Cerebellar nuclear complex (tissue), 1 donor: ENCODE data around the gene ZNF496.
"Not testable (repeated sequence)": the region's sequence is repeated elsewhere in the genome, so short reads cannot be mapped to it uniquely, and the experiment has no call there.

Experiments
- DNase-seq, 2 experiments: peaks; one replicate each; lab custom pipeline; 2025; lab: John Stamatoyannopoulos, UW

The ZNF496 gene

GRCh38 chr1:247359559-247359958 is 27.9 kb upstream of the ZNF496 start:
- no peak for DNase-seq

GRCh38 chr1:247358920-247359319 is 27.3 kb upstream of the ZNF496 start:
- no peak for DNase-seq

DNA sequence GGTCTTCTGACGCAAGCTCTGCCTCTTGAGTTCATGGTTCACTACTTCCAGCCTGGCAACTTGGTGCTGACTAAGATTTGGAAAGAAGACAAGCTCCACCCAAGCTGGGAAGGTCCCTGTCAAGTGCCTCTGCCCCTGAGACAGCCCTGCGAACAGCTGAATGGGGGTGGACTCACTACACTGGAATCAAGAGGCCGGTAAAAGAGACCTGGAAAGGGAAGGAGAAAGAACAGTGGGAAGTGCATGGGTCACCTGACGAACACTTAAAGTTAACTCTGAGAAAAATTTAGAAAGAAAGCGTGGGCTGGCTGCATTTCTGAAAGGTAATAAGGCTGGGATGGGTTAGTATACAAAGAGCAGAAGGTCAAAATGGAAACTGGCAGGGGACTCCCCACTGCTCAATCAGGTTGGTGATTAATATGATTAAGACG is 26.1 kb upstream of the ZNF496 start:
- no peak for DNase-seq

DNA sequence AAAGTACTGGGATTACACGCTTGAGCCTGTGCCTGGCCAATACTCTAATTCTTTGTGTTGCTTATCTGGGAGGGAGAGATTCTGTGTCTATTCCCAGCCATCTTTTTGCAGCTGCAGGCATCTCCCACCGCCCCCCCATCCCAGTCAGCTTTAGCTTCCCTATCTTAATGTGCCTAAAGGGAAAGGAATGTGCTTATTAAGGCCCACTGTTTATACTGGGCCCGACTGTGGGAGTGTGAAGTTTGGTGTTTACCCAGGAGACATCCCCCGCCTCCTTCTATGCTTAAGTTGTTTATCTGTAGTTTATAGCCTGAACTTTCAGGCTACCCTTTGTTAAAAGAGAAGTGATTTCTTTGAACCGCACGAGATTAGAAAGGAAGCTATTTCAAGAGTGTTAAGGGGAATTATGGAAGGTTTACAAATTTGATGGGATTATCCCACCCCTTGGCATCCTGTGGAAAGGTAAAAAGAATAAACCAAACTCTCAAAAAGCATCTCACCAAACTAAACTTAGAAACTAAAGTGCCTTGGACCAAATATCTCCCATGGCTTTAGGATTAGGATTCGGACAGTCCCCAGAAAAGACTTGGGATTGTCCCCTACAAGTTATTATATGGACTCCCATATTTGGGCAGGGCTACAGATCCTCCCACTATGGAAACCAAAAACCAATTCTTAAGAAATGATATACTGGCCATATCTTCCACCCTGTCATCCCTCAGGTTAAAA is 25.5 kb upstream of the ZNF496 start:
- DNase-seq: no peak

GRCh38 chr1:247355160-247355559 is 23.5 kb upstream of the ZNF496 start:
- not testable (repeated sequence) for DNase-seq

DNA sequence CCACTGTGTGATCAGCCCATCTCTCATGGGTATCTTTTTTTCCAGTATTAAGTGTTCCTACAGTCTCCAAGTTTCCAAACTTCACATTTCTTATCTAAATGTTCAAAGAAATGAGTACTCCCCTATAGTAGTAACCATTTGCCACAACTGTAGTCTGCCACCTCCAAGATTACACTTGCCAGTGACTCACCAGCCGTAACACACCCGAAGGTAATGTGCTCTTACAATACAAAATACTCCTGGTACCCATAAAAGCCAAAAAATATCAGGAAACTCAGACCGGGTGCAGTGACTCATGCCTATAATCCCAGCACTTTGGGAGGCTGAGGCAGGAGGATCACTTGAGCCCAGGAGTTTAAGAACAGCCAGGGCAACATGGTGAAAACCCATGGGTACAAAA is 20.5 kb upstream of the ZNF496 start:
- DNase-seq: no peak

GRCh38 chr1:247350587-247350986 is 18.9 kb upstream of the ZNF496 start:
- DNase-seq: no peak

- no peak for DNase-seq
Observed at GRCh38 chr1:247347477-247348222, 16.0 kb upstream of the ZNF496 start.

DNA sequence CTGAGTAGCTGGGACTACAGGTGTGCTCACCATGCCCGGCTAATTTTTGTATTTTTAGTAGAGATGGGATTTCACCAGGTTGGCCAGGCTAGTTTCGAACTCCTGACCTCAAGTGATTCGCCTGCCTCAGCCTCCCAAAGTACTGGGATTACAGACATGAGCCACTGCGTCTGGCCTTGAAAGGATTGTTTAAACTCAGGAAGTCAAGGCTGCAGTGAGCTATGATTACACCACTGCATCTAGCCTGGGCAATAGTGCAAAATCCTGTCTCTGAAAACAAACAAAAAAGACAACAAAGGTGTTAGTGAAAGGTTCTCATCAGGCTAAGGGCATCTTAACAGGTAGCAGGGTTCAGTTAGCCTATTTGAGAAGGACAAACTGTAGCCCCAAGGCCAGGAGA is 14.2 kb upstream of the ZNF496 start:
- no peak for DNase-seq

GRCh38 chr1:247343801-247344200 is 12.1 kb upstream of the ZNF496 start:
- no peak for DNase-seq

DNA sequence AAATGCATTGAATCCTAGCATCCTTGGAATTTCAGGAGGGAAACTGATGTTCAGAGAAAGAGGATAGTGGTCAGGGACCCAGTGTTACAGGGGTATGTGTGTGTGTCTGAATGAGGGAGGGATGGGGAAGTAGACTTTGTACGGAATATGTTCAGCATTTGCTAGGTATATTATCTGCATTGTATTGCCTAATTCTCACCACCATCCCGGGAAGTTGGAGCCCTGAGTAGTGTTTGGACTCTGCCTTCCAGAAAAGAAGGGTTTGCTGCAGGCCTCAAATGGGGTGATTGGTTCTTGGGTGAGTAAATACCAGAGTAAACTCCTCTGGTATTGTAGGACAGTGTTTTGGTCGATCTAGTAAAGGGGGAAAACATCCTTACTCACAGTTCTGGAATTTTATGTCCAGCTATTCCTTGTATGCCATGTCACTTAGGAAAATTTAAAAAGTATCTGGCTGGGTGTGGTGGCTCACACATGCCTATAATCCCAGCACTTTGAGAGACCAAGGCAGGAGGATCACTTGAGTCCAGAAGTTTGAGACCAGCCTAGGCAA is 7.1 kb upstream of the ZNF496 start:
- DNase-seq: no peak

- no peak for DNase-seq
Observed at GRCh38 chr1:247337961-247338360, 6.3 kb upstream of the ZNF496 start.

- DNase-seq: no peak
Observed at GRCh38 chr1:247337250-247337746, 5.6 kb upstream of the ZNF496 start.

- no peak for DNase-seq
Observed at GRCh38 chr1:247336390-247336789, 4.7 kb upstream of the ZNF496 start.

DNA sequence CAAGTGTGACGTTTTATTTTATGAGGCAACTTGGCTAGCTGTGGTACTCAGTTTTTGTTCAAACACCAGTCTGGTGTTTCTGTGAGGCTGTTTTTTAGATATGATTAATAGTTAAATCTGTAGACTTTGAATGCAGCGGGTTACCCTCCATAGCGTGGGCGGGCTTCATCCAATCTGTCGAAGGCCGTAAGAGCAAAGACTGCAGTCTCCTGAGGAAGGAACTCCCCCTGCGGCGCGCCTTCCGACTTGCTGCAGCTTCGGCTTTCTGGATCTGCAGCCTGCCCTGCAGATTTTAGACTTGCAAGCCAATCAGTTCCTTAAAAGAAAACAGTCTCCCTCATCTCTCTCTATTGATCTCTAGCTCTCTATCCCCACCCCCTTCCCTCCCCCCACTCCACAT is 4.2 kb upstream of the ZNF496 start:
- DNase-seq: no peak

DNA sequence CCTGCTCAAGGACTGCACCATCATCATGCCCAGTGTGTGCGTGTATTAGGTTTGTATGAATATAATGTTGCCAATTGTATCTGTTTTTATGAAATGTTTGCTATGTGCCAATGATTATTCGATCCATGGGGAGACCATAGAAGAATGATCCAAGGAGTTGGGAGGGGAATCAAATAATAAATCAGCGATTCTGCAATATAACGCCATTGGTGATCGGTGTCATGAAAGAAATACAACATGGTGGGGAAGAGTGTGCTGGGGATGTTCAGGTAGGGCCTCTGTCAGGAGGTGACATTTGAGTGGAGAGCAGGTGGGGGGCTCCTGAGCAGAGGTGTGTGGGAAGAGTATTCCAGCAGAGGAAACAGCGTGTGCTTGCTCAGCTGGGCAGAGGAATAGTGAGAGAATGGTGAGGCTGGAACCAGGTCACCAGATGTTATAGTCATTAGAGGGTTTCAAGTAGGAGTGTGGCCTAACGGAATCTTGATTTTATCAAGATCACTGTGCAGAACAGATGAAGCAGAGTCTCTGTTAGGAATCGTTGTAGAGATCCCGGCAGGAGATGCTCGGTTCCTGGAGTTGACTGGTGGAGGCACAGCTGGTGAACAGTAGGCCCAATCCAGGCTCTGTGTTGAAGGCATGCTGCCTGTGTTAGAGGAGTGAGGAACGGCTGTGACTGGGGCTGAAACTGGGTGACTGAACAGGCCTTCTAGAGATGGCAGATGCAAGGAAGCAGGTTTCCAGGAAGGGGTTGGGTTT is 2.9 kb upstream of the ZNF496 start:
- no peak for DNase-seq

DNA sequence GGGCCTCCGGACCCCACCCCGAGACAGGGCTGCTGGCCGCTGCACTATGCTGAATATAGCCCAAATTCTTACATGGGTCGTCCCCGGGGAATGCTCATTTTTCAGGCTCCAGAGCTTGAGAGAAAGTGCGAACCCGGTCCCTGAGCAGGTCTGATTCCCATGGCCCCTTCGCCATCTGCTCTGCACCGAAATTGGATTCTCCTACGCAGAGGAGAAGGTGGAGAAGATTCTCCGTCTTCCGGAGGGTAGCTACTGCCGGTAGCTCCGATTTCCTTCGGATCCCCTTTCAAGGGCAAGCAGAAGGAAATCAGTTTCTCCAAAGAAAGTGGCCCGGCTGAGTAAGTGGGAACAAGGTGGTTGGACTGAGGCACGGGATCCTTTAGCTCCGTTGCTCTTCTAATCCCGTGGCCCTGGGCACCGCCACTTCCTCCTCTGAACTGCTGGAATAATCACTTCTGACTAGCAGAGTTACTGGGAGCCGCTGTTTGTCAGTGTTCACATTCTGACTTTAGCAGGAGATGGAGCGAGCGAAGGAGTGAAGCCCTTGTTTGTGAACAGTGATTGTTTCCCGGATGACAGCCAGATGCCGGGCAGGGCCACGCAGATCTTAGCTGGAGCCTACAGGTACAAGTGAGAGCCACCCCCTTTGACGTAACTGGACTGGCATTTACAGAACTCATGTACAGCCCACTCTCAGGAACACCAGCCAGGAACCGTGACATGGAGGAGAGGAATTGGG is 1.1 kb upstream of the ZNF496 start:
- DNase-seq: no peak

DNA sequence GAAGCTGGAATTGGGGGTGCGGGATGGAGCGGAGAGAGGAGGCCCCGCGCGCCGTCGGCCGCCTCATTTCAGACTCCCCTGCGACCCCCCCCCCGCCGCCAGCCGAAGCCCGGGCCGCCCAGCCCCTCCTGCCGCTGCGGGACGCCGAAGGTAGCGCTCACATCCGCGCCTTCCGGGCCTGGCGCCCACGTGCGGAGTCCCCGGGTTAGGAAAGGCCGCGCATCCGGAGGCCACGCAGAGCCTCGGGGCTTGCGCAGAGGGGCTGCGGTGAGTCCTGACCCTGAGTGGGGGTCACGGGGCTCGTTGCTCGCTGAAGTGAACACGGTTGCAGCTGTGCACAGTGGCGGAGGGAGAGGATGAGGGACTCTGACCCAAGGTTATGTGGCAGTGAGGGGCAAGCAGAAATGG is 552 bp upstream of the ZNF496 start:
- DNase-seq: no peak

DNA sequence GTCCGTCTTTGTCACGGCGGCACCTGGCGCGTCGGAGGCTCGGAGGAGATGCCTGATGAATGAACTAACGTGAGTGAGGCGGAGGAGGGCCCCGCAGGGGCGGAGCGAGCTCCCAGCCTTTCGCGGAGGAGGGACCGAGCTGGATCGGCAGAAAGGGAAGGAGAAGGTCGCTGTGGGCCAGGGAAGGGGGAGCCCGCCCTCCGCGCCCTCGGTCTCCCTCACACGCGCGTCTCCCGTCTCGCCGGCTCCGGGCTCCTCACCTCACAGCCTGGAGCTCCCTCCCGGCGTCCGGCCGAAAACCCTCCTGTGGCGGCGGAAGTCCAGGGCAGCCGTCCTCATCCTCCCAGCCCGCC is 519 bp downstream of the ZNF496 start:
- DNase-seq: no peak

DNA sequence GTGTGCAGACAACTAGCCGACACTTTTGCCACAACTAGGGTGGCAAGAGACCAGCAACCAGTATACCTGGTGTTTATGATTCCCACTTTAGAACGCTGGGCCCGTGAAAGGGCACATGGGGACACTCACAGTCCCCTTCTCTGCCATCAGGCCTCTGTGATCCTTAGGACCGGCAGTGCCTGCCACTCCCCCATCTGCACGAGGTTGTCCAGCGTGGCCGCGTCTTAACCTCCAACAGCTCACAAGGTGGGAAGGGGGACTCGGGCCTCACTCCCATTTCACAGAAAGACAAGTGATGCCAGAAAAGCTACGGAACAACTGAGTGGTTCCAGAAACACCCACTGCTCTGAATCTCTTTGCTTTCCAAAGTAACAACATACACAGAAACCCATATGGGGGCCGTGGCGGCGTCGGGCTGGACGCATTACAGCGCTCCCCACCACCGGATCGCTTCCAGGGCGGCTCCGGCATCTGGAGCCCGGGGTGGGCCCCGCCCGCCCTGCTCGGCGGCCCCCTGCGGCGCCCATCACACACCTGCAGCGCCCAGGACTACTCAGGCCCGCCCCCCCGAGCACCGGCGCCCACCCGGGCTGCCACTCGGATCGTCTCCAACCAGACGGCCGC is 1.0 kb downstream of the ZNF496 start:
- no peak for DNase-seq

- DNase-seq: no peak
Observed at GRCh38 chr1:247329097-247329617, 2.5 kb downstream of the ZNF496 start.
